Measurements from ENCODE around the gene APOA5.
"Not testable (repeated sequence)": the region's sequence is repeated elsewhere in the genome, so short reads cannot be mapped to it uniquely, and the experiment has no call there.

APOA5 gene

GRCh38 chr11:116762132-116762531, 29.5 kb downstream of the APOA5 start:
- Histone ChIP-seq H3K9ac (ENCODE audit: low read length) (no peak overlapping the region), H3K36me3 (ENCODE audit: insufficient read depth, low read length) (peaks cover 83% of the 10 kb centered on the region), H3F3A (ENCODE audit: insufficient read depth, low read length) (no peaks in the 10 kb centered on the region), H3K79me2 (ENCODE audit: insufficient read depth, low read length) (no peaks in the 10 kb centered on the region), H3K9me3 (ENCODE audit: low read length) (no peaks in the 10 kb centered on the region), H3K4me3 (ENCODE audit: low read depth, low read length, poor library complexity, severe bottlenecking) (no peak overlapping the region), H3K27ac (ENCODE audit: low read depth, low read length, poor library complexity, severe bottlenecking) (no peak overlapping the region), H3K9me2 (ENCODE audit: low read depth, low read length) (no peaks in the 10 kb centered on the region), H3K27me3 (ENCODE audit: insufficient read depth, low read length) (no peaks in the 10 kb centered on the region), H3K4me2 (ENCODE audit: low read length) (no peak overlapping the region), H3K4me1 (ENCODE audit: insufficient read depth, low read length, severe bottlenecking) (no peaks in the 10 kb centered on the region), H4K20me1 (ENCODE audit: insufficient read depth, low read length) (no peaks in the 10 kb centered on the region), H2AFZ (ENCODE audit: low read length) (no peak overlapping the region)
- TF ChIP-seq, protein P1, sequence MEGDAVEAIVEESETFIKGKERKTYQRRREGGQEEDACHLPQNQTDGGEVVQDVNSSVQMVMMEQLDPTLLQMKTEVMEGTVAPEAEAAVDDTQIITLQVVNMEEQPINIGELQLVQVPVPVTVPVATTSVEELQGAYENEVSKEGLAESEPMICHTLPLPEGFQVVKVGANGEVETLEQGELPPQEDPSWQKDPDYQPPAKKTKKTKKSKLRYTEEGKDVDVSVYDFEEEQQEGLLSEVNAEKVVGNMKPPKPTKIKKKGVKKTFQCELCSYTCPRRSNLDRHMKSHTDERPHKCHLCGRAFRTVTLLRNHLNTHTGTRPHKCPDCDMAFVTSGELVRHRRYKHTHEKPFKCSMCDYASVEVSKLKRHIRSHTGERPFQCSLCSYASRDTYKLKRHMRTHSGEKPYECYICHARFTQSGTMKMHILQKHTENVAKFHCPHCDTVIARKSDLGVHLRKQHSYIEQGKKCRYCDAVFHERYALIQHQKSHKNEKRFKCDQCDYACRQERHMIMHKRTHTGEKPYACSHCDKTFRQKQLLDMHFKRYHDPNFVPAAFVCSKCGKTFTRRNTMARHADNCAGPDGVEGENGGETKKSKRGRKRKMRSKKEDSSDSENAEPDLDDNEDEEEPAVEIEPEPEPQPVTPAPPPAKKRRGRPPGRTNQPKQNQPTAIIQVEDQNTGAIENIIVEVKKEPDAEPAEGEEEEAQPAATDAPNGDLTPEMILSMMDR (IDR thresholded peaks at IDR 0.05; ENCODE audit: low read length): no peak
- no peak for TF ChIP-seq EZH2 (IDR thresholded peaks at IDR 0.05; ENCODE audit: borderline replicate concordance, low read length)

- H3K4me1 ChIP-seq (ENCODE audit: insufficient read depth, low read length, severe bottlenecking); H3F3A ChIP-seq (ENCODE audit: insufficient read depth, low read length); H3K27me3 ChIP-seq (ENCODE audit: insufficient read depth, low read length); H3K4me2 ChIP-seq (ENCODE audit: low read length); H3K9me2 ChIP-seq (ENCODE audit: low read depth, low read length); H3K4me3 ChIP-seq (ENCODE audit: low read depth, low read length, poor library complexity, severe bottlenecking); H3K9ac ChIP-seq (ENCODE audit: low read length); H4K20me1 ChIP-seq (ENCODE audit: insufficient read depth, low read length); H3K9me3 ChIP-seq (ENCODE audit: low read length); H3K27ac ChIP-seq (ENCODE audit: low read depth, low read length, poor library complexity, severe bottlenecking); H2AFZ ChIP-seq (ENCODE audit: low read length); H3K79me2 ChIP-seq (ENCODE audit: insufficient read depth, low read length): not testable (repeated sequence)
- peaks cover 85% of the 10 kb centered on the region for H3K36me3 ChIP-seq (ENCODE audit: insufficient read depth, low read length)
Measured at GRCh38 chr11:116756044-116756443, 35.6 kb downstream of the APOA5 start.

DNA sequence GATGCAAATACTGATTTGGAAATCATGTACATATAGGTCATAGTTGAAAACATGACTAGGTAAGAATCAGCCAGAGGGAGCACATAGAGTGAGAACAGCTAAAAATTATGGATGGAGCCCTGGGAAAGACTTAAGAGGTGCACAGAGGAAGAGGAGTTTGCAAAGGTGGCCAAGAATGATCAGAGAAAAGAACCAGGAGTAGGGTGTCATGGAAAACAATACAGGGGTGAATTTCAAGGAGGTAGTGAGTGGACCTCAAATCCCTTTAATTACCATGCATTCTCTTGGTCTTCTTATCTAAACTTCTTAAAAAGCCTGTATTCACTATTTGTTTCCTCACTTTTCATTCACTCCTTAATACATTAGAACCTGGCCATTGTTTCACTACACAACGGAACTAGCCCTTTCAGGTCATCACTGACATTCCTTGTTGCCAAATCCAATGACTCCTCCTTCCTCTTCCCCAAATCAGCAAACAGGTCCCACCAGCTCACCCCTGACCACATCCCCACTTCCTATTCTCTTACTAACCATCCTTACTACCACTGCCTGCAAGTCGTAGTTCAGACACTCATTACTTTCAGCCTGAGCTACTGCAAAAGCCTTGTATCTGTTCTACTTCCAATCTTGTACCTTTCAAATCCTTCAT, 41.5 kb downstream of the APOA5 start:
- no peaks in the 10 kb centered on the region for H3K9me3 ChIP-seq (ENCODE audit: low read length)
- no peak overlapping the region for H3K27ac ChIP-seq (ENCODE audit: low read depth, low read length, poor library complexity, severe bottlenecking)
- no peaks in the 10 kb centered on the region for H3K79me2 ChIP-seq (ENCODE audit: insufficient read depth, low read length)
- H3K4me1 ChIP-seq (ENCODE audit: insufficient read depth, low read length, severe bottlenecking): no peaks in the 10 kb centered on the region
- H4K20me1 ChIP-seq (ENCODE audit: insufficient read depth, low read length): no peaks in the 10 kb centered on the region
- H3K4me3 ChIP-seq (ENCODE audit: low read depth, low read length, poor library complexity, severe bottlenecking): no peak overlapping the region
- no peak overlapping the region for H2AFZ ChIP-seq (ENCODE audit: low read length)
- no peaks in the 10 kb centered on the region for H3K9me2 ChIP-seq (ENCODE audit: low read depth, low read length)
- H3K36me3 ChIP-seq (ENCODE audit: insufficient read depth, low read length): peaks cover 74% of the 10 kb centered on the region
- H3F3A ChIP-seq (ENCODE audit: insufficient read depth, low read length): no peaks in the 10 kb centered on the region
- TF ChIP-seq, protein P1 (IDR thresholded peaks at IDR 0.05; ENCODE audit: low read length): no peak
- no peak for TF ChIP-seq EZH2 (IDR thresholded peaks at IDR 0.05; ENCODE audit: borderline replicate concordance, low read length)
- no peak overlapping the region for H3K9ac ChIP-seq (ENCODE audit: low read length)
- no peak overlapping the region for H3K4me2 ChIP-seq (ENCODE audit: low read length)
- no peaks in the 10 kb centered on the region for H3K27me3 ChIP-seq (ENCODE audit: insufficient read depth, low read length)

- Histone ChIP-seq H3F3A (ENCODE audit: insufficient read depth, low read length) (no peaks in the 10 kb centered on the region), H3K36me3 (ENCODE audit: insufficient read depth, low read length) (peaks cover 9% of the 10 kb centered on the region), H2AFZ (ENCODE audit: low read length) (no peak overlapping the region), H3K4me2 (ENCODE audit: low read length) (no peak overlapping the region), H3K4me1 (ENCODE audit: insufficient read depth, low read length, severe bottlenecking) (no peaks in the 10 kb centered on the region), H3K4me3 (ENCODE audit: low read depth, low read length, poor library complexity, severe bottlenecking) (no peak overlapping the region), H3K27ac (ENCODE audit: low read depth, low read length, poor library complexity, severe bottlenecking) (no peak overlapping the region), H3K79me2 (ENCODE audit: insufficient read depth, low read length) (no peaks in the 10 kb centered on the region), H4K20me1 (ENCODE audit: insufficient read depth, low read length) (no peaks in the 10 kb centered on the region), H3K27me3 (ENCODE audit: insufficient read depth, low read length) (no peaks in the 10 kb centered on the region), H3K9ac (ENCODE audit: low read length) (no peak overlapping the region), H3K9me3 (ENCODE audit: low read length) (no peaks in the 10 kb centered on the region), H3K9me2 (ENCODE audit: low read depth, low read length) (no peaks in the 10 kb centered on the region)
- TF ChIP-seq, protein P1 (IDR thresholded peaks at IDR 0.05; ENCODE audit: low read length): no peak
- TF ChIP-seq EZH2 (IDR thresholded peaks at IDR 0.05; ENCODE audit: borderline replicate concordance, low read length): no peak
Measured at GRCh38 chr11:116742104-116742503, 49.6 kb downstream of the APOA5 start.
